ENCODE data around the gene ZNF358. TPM values are rescaled to one million over a fixed set of nuclear protein-coding genes. Genes with fewer than 3 reads are reported as not detected.
A peak's percentile ranks its signal among the peaks of the same experiment; 100 is the strongest.

The ZNF358 gene
- 10 to 100 TPM; 44.5 to 88.9 TPM for total RNA-seq

GRCh38 chr19:7515645-7516151 lies at the start of gene ZNF358:
ZNF358 (plus strand) TSS chr19:7516103; CDS start chr19:7519243, 3,140 bp downstream.
- Histone ChIP-seq H3K9me3 (no peaks in the 10 kb centered on the region), H3K27me3 (replicated peaks; ENCODE audit: insufficient read depth) (no peaks in the 10 kb centered on the region), H3K4me1 (ENCODE audit: control insufficient read depth in 1 of 2, low read depth in 2 of 2) (peaks cover 3 to 50% of the 10 kb centered on the region in 2 donors), H3K4me3 (peak within 1 kb of the TSS; percentile 85), H3K36me3 (peaks cover 2% of the 10 kb centered on the region), H3K27ac (peak within 1 kb of the TSS; percentile 90 to 99)
- DNase-seq (ENCODE audit: low spot score) = peak; percentile 19
- ATAC-seq (ENCODE audit: insufficient number of reproducible peaks, low FRiP score, low read depth) = no peak
- TF ChIP-seq CTCF (IDR thresholded peaks at IDR 0.05) = no peak

GRCh38 chr19:7467009-7467989 lies 48.6 kb upstream of the ZNF358 start:
- Histone ChIP-seq H3K4me3 (no peak overlapping the region), H3K9me3 (no peaks in the 10 kb centered on the region), H3K27ac (no peak overlapping the region), H3K4me1 (ENCODE audit: control insufficient read depth in 1 of 2, low read depth in 2 of 2) (no peaks in the 10 kb centered on the region), H3K27me3 (replicated peaks; ENCODE audit: insufficient read depth) (no peaks in the 10 kb centered on the region), H3K36me3 (peaks cover 51% of the 10 kb centered on the region)
- no peak for TF ChIP-seq CTCF (IDR thresholded peaks at IDR 0.05)
- DNase-seq (ENCODE audit: low spot score) (no peak), ATAC-seq (ENCODE audit: insufficient number of reproducible peaks, low FRiP score, low read depth) (no peak)

DNA sequence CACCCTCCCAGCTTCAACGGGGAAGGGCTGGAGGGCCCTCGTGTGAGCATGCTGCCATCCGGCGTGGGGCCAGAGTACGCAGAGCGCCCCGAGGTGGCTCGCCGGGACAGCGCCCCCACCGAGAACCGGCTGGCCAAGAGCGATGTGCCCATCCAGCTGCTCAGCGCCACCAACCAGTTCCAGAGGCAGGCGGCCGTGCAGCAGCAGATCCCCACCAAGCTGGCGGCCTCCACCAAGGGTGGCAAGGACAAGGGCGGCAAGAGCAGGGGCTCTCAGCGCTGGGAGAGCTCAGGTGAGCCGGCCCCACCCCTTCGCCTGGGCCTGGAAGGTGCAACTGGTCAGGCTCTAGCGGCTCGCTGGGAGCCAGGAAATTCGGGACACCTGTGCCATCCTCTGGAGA lies 47.1 kb upstream of the ZNF358 start:
- Histone ChIP-seq H3K4me3 (no peak overlapping the region), H3K27me3 (replicated peaks; ENCODE audit: insufficient read depth) (no peaks in the 10 kb centered on the region), H3K4me1 (ENCODE audit: control insufficient read depth in 1 of 2, low read depth in 2 of 2) (no peaks in the 10 kb centered on the region), H3K9me3 (no peaks in the 10 kb centered on the region), H3K36me3 (peaks cover 45% of the 10 kb centered on the region), H3K27ac (no peak overlapping the region)
- no peak for TF ChIP-seq CTCF (IDR thresholded peaks at IDR 0.05)
- ATAC-seq (ENCODE audit: insufficient number of reproducible peaks, low FRiP score, low read depth) (no peak), DNase-seq (ENCODE audit: low spot score) (no peak)

DNA sequence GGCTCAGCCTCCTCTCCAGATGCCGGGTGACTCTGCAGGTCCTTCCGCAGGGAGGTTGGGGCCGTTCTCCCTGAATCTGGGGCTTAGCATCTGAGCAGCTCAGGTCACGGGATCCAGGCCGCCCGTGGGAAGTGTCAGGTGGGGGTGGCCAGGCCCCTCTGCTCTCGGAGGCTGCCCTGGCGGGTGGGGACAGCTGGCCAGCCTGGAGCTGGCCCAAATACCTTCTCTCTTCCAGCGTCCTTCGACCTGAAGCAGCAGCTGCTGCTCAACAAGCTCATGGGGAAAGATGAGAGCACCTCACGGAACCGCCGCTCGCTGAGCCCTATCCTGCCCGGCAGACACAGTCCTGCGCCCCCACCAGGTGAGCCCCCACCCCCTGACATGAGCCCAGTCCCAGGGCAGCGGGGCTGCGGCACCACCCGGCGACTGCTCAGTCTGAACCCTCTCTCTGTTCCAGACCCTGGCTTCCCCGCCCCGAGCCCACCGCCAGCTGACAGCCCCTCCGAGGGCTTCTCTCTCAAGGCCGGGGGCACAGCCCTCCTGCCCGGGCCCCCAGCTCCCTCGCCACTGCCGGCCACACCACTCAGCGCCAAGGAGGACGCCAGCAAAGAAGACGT lies 46.1 kb upstream of the ZNF358 start:
- H3K4me3 ChIP-seq = no peak overlapping the region
- TF ChIP-seq CTCF (IDR thresholded peaks at IDR 0.05) = no peak
- no peak overlapping the region for H3K27ac ChIP-seq
- H3K27me3 ChIP-seq (replicated peaks; ENCODE audit: insufficient read depth) = no peaks in the 10 kb centered on the region
- H3K4me1 ChIP-seq (ENCODE audit: control insufficient read depth in 1 of 2, low read depth in 2 of 2) = no peaks in the 10 kb centered on the region
- DNase-seq (ENCODE audit: low spot score) = no peak
- no peak for ATAC-seq (ENCODE audit: insufficient number of reproducible peaks, low FRiP score, low read depth)
- no peaks in the 10 kb centered on the region for H3K9me3 ChIP-seq
- H3K36me3 ChIP-seq = peaks cover 40% of the 10 kb centered on the region
